Astrocyte of the cerebellum (primary cell): ENCODE results near the gene CLCA1.
A peak's percentile ranks its signal among the peaks of the same experiment; 100 is the strongest.

Experiments
- DNase-seq: peaks from one replicate; pipeline ENCODE4 v3.0.0-alpha.2; 2011; ENCODE audit warnings: low read depth
- H3K4me3 ChIP-seq: 2 replicates; pipeline ENCODE4 v1.5.1; 2011; ENCODE audit warnings: mild to moderate bottlenecking, low read depth, low read length, moderate library complexity
- in situ Hi-C: cut with HindIII; loops from 2 replicates; pipeline ENCODE4 v1.10.0; 2017; ENCODE audit warnings: low sequenced_read_pairs
- TF ChIP-seq, protein P1 (sequence below): IDR thresholded peaks from 2 replicates; pipeline ENCODE4 v1.5.1; 2012; ENCODE audit warnings: low read length, low read depth, moderate library complexity, mild to moderate bottlenecking; ENCODE audit errors: missing control alignments

Gene CLCA1

DNA sequence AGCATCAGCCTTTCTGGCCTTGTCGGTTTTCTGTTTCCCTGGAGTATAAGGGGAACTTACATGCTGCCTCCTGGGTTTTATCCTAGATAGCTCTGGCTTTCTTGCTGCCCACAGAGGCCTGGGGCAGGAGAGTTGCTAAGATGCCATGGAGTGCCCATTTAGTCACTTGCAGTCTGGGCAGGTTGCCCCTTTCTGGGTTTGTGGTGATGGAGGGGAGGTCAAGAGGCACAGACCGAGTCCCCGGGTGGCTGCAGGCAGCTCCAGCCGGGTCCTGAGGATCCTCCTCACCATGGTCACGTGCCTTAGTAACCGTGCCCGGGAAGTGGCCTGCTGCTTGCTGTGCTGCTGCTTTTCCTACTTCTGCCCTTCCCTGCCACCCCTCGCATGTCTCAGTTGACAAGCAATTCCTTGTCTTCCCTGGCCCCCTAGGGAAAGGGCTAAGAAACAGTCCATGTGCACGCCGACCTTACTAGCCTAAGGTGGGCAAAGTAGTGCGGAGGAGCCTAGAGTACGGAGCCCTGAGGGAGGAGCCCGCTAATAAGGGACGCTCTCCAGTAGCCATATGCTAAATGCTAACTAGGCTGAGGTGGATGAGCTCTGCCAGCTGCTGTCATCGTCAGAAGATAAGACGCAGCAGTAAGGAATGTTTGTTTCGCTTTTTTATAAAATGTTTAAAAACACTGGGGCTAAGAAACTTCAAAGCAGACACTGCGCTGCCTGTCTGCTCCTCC is 34.8 kb downstream of the CLCA1 start:
- DNase-seq = no peak
- TF ChIP-seq, protein P1, sequence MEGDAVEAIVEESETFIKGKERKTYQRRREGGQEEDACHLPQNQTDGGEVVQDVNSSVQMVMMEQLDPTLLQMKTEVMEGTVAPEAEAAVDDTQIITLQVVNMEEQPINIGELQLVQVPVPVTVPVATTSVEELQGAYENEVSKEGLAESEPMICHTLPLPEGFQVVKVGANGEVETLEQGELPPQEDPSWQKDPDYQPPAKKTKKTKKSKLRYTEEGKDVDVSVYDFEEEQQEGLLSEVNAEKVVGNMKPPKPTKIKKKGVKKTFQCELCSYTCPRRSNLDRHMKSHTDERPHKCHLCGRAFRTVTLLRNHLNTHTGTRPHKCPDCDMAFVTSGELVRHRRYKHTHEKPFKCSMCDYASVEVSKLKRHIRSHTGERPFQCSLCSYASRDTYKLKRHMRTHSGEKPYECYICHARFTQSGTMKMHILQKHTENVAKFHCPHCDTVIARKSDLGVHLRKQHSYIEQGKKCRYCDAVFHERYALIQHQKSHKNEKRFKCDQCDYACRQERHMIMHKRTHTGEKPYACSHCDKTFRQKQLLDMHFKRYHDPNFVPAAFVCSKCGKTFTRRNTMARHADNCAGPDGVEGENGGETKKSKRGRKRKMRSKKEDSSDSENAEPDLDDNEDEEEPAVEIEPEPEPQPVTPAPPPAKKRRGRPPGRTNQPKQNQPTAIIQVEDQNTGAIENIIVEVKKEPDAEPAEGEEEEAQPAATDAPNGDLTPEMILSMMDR = no peak
- H3K4me3 ChIP-seq = no peak overlapping the region
- in situ Hi-C loops = no loop called here

DNA sequence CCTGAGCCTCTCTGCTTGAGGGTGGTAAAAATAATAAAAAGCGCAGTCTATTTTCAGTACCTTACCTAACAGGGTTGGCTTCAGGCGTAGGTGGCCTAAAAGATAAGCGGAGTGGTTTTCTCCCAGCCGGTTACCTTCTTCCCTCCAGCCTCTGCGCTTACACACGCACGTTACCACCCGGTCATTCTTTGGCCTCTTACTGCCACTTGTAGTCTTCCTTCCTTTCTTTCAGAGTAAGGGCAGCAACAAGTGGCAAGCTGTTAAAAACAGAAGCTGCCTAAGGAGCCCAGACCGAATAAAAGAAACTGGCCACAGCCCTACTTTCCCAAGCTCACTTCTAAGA is 35.4 kb downstream of the CLCA1 start:
- DNase-seq = no peak
- in situ Hi-C loops = no loop called here
- TF ChIP-seq, protein P1 = no peak
- no peak overlapping the region for H3K4me3 ChIP-seq

DNA sequence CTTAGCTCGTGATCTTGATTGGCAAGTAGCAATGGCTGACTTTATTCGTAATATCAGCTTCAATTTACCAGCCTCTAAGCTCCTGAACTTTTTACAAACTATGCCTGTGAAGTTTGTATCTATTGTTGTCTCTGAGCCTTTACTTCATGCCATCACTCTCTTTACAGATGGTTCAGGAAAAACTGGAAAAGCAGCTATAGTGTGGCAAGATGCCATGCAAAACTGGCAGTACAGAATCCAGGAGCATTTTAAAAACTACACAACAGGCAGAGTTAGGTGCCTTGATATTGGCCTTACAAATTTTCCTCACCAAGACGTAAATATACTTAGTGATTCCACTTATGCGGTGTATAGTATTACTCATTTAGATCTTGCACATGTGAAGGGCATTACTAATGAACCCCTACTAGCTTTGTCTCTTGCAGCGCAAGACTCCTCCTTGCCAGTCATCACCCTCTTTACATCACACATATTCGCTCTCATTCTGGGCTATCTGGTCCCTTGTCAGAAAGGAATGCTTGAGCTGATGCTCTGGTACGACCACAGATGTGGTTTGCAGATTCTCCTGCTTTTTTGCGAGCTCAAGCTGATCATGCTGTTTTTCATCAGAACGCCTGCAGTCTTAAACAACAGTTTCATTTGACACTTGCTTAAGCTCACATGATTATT is 36.3 kb downstream of the CLCA1 start:
- no peak overlapping the region for H3K4me3 ChIP-seq
- in situ Hi-C loops = no loop called here
- TF ChIP-seq, protein P1 = no peak
- no peak for DNase-seq

DNA sequence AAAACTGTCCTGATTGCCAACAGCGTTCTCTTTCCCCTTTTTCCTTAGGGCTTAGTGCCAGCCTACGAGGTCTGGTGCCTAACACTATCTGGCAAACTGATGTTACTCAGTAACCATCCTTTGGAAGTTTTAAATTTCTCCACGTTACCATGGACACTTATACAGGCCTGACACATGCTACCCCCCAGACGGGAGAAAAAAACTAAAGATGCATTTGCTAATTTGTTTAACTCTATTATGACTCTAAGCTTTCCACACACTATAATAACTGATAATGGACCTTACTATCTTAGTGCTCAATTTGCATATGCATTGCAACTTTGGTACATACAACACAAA is 36.8 kb downstream of the CLCA1 start:
- in situ Hi-C loops = no loop called here
- TF ChIP-seq, protein P1 = no peak
- no peak for DNase-seq
- no peak overlapping the region for H3K4me3 ChIP-seq

DNA sequence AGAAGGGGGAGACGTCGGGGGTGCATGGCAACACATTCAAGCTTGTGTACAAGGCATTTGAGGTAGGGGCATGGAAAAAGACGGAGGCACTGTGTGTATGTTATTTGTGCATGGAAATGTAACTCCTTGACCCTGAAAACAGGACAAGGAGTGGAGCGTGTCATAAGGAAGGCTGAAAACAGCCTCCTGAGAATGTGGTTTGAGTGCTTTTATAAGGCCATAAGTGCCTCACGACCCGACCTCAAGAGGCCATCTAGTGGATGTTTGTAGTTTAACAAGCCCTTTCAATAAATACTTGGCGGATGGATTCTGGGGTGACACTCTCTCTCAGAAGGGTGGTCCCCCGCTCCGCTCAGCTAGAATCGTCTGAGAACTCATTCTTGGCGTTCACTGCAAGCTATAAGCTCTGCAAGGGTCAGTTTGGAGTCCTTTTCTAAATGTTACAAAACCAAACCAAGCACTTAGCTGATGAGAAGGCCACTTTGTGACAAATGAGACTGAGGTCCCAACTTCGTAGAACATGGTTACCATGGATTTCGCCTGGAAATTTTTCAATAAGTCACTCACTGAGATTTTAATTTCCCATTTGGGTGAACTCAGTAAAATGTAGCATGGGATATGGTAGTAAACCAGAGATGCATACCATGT is 39.3 kb downstream of the CLCA1 start:
- no peak for DNase-seq
- no peak overlapping the region for H3K4me3 ChIP-seq
- TF ChIP-seq, protein P1 = peak; percentile 50
- in situ Hi-C loops = no loop called here

DNA sequence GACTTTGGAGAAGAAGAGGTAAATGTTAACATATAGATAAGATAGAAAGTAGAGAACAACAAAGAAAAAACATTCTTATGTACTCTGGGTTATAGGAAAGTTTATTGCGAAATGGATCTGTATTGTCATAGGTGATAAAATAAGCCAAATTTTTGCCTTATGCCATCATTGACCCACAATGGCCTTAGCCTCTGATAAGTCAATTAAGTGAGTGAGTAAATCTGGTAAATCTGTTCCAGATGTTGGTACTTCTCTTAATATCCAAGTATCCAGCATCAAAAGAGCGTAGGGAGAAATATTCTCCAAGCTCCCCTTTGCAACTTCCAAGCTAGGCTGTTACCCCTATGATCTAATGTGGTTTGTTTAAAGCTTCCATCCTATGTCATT is 39.8 kb downstream of the CLCA1 start:
- in situ Hi-C loops = no loop called here
- no peak for DNase-seq
- TF ChIP-seq, protein P1 = no peak
- no peak overlapping the region for H3K4me3 ChIP-seq
